HPDE6-E6E7 (cell line): ENCODE measurements around the gene SHISA2.

Experiments used
- DNase-seq: peaks from one replicate; pipeline ENCODE4 v3.0.0; 2011; ENCODE audit warnings: missing footprints; ENCODE audit errors: extremely low spot score

The SHISA2 gene

GRCh38 chr13:26017932-26018665 lies 33.7 kb downstream of the SHISA2 start:
- DNase-seq = no peak

GRCh38 chr13:26017196-26017921 lies 34.5 kb downstream of the SHISA2 start:
- no peak for DNase-seq

GRCh38 chr13:26016189-26016588 lies 35.6 kb downstream of the SHISA2 start:
- no peak for DNase-seq

GRCh38 chr13:26015271-26016125 lies 36.3 kb downstream of the SHISA2 start:
- DNase-seq = no peak

GRCh38 chr13:26012995-26013394 lies 38.8 kb downstream of the SHISA2 start:
- DNase-seq = no peak

GRCh38 chr13:26011996-26012821 lies 39.6 kb downstream of the SHISA2 start:
- no peak for DNase-seq

- DNase-seq = no peak
These were observed 40.6 kb downstream of the SHISA2 start for GRCh38 chr13:26011208-26011573.

GRCh38 chr13:26010487-26011207 lies 41.2 kb downstream of the SHISA2 start:
- DNase-seq = no peak

GRCh38 chr13:26007261-26008125 lies 44.3 kb downstream of the SHISA2 start:
- DNase-seq = no peak
